ENCODE results near the gene CINP.

DNA sequence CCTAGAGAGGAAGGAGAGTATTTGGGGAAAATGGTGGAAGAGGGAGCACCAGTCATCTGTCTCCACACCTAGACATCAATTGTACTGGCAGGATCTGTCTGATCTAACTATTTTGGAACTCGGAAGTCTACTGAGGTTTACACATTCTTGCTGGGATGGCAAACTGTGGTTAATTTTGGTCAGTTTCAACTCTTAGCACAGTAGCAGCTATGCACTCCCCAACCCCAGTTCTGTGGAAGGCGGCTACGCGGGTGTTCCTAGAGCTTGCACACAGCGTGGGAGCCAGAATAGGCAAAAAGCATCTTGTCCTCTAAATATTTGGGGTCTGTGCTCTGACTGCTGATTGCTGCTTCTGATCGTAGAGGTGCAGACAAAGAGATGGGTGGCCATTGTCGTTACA lies 33.8 kb upstream of the CINP start:
- TF ChIP-seq, protein P1, sequence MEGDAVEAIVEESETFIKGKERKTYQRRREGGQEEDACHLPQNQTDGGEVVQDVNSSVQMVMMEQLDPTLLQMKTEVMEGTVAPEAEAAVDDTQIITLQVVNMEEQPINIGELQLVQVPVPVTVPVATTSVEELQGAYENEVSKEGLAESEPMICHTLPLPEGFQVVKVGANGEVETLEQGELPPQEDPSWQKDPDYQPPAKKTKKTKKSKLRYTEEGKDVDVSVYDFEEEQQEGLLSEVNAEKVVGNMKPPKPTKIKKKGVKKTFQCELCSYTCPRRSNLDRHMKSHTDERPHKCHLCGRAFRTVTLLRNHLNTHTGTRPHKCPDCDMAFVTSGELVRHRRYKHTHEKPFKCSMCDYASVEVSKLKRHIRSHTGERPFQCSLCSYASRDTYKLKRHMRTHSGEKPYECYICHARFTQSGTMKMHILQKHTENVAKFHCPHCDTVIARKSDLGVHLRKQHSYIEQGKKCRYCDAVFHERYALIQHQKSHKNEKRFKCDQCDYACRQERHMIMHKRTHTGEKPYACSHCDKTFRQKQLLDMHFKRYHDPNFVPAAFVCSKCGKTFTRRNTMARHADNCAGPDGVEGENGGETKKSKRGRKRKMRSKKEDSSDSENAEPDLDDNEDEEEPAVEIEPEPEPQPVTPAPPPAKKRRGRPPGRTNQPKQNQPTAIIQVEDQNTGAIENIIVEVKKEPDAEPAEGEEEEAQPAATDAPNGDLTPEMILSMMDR (conservative IDR thresholded peaks at IDR 0.05): no peak
- TF ChIP-seq EZH2 (IDR thresholded peaks at IDR 0.05; ENCODE audit: low read depth): no peak

All from PC-9 (cell line).